GM18519 (cell line): Measurements from ENCODE around the gene GULP1.
A peak's percentile ranks its signal among the peaks of the same experiment; 100 is the strongest.
"Not testable (repeated sequence)": the region's sequence is repeated elsewhere in the genome, so short reads cannot be mapped to it uniquely, and the experiment has no call there.

Source experiments
- ATAC-seq: cut with Tn5 transposase; IDR thresholded peaks from one replicate; pipeline ENCODE4 v1.9.1; 2021; ENCODE audit warnings: mild to moderate bottlenecking, moderate library complexity; ENCODE audit not compliant: unreplicated experiment, low FRiP score

The GULP1 gene

DNA sequence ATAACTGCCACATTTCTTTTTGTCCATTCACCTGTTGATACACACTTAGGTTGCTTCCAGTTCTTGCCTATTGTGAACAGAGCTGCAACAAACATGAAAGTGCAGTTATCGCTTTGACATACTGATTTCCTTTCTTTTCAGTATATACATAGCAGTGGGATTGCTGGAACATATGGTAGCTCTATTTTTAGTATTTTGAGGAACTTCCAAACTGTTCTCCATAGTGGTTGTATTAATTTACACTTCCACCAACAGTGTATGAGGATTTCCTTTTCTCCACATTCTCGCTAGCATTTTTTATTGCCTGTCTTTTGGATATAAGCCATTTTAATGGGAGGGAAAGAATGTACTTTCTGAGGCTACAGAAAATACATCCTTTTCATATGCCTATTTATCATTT is 167.4 kb downstream of the GULP1 start:
- ATAC-seq = no peak

DNA sequence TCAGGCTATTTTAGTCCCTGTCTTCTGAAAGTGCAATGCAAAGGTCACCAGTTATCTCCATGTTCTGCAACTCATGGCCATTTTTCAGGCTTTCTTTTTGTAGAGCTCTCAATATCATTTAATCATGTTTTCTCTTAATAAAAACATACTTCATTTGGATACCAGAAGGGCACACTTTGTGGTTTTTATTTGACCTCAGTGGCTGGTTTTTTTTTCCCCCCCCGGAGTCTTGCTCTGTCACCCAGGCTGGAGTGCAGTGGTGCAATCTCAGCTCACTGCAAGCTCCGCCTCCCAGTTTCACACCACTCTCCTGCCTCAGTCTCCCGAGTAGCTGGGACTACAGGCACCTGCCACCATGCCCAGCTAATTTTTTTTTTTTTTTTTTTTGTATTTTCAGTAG is 174.4 kb downstream of the GULP1 start:
- ATAC-seq = not testable (repeated sequence)

DNA sequence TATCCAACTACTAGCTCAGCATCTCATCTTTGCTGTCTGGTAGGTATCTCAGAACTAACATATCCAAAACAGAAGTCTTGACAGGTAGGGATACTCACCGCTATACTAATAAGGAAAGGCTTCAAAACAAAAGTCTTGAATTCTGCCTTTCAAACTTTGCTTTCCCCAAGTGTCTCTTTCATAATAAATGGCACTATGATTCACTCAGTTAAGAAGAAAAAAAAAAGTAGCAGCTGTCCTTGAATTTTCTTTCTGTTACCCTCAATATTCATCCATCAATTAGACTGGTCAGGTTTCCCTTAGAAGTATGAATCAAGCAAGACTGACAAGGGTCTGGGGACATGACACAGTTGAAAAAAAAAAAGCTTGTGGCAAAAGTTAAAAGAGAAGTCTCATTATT is 175.1 kb downstream of the GULP1 start:
- ATAC-seq = no peak

DNA sequence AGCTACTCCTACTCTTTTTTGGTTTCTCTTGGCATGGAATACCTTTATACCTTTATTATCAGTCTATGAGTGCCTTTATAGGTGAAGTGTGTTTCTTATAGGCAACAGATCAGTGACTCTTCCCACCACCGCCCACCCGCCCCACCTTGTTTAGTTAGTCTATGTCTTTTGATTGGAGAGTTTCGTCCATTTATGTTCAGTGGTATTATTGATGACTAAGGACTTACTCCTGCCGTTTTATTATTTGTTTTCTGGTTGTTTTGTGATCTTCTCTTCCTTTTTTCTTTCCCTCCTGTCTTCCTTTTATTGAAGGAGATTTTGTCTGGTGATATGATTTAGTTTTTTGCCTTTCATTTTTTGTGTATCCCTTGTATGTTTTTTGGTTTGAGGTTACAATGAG is 179.5 kb downstream of the GULP1 start:
- ATAC-seq = no peak

DNA sequence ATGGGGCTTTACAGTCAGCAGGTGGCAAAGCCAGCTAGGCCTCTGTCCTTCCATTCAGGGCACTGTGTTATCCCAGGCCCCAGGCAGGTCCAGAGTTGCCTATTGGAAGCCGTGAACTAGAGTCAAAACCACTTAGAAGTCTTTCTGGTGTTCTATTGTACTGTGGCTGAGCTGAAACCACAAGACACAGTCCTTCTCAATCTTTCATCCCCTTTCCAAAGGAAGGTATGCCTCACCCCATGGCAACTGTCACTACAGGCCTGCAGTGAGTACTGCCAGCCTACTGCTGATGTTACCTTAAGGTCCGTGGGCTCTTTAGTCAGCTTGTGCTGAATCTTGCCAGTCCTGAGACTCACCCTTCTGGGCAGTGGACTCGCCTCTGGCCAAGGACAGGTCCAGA is 181.6 kb downstream of the GULP1 start:
- ATAC-seq = no peak

DNA sequence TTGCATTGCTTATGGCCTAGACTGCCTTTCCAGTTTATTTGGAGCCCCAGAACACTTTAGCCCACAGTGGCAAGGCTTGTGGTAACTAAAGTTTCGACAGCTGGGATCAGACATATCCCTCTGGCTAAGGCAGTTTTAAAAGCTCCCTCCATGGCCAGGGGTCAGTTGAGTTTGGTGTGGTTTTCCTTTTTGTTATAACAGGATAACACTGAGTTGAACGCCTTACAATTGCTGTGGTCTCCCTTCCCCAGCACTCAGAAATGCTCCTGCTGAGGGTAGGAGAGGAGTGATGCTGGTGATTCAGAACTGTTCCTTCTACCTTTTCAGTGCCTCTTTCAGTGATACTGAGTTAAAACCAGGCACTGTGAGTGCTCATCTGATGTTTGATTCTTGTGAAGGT is 182.6 kb downstream of the GULP1 start:
- ATAC-seq = no peak

DNA sequence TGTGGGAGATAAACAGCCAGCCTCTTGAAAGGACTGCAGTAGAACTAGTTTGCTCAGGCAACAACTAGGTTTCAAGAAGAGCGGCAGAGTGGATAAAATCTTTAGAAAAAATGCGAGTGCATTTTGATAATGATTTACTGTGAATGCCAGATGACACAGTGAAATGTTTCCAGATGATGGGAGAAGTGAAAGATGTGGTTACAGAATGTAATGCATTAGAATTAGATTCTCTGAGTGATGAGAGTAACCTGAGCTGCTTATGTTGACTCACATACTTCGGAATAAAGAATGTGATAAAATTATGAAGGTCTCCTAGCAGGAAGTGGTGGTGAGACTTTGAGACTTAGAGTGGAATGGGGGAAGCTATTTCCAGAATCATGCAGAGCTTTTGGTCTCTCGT is 184.3 kb downstream of the GULP1 start:
- ATAC-seq = no peak

DNA sequence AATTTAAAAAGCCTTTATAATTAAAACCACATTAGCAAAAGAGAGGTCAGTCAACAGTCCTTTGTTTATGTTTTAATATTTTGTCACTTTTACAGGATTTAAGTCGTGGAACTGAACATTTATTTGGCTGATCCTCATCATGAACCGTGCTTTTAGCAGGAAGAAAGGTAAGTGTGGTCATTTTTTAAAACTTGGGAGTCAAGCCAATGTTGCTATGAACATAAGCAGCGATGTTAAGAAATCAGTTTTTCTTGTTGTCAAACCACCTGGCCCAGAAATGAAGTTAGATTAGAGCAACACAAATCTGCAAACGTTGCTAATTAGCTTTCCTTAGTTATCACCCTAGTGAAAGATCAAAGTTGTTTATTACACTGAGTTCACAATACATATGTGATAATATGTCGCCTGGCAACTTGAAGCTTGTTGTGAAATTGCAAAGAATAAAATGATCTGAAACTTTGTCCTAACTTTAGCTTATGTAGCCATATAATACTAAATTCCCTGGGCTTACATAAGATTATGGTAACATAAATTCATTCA is 186.0 kb downstream of the GULP1 start:
- no peak for ATAC-seq

DNA sequence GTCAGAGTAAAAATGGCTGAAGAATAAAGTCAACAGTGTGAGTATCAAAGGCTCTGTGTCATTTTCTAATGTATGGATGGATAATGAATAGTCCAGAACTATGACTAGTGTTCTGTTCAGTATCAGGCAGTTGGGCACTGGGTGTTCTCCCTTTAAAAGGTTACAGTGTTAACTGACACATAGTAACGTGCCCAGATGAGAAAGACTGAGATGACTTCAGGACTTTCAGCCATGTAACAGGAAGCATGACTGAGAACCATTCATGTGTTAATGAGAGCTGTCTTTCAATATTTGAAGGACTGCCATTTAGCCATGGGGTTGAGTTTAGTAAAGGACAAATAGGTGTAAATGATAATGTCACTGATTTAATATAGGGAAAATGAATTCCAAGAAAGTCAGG is 187.1 kb downstream of the GULP1 start:
- ATAC-seq = peak; percentile 87

DNA sequence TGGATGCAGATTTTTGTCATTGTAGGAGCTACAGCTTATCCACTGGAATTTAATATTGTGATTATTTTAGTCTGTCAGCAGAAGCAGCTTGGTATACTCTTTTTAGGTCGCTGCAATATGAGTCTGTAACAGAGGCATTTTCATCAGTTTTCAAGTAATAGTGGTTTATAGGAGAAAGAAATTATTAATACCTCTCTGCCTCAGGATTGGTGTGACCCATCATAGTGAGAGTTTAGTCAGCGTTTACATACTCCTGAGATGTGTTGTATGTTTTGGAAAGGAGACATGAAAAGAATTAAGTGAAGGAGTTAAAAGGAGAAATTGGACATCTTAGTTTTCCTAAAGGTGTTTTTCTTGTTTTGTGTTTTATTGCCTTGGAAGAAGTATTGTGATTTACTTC is 189.8 kb downstream of the GULP1 start:
- no peak for ATAC-seq

DNA sequence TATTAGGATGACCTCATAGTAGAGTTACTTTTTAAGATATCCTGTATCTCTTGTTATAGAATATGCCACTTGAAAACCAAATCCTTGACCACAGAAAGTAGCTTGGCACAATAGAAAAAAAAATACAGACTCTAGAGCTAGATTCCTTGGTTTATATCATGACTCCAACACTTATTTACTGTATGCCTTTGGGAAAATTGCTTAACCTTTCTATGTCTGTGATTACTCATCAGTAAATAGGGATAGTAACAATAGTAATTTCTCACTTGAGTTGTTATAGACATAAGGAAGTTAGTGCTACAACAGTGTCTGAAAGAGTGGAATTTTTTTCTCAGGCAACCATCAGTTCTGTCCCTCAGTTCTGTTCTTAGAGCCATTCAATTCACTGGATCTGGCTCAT is 193.8 kb downstream of the GULP1 start:
- ATAC-seq = no peak

DNA sequence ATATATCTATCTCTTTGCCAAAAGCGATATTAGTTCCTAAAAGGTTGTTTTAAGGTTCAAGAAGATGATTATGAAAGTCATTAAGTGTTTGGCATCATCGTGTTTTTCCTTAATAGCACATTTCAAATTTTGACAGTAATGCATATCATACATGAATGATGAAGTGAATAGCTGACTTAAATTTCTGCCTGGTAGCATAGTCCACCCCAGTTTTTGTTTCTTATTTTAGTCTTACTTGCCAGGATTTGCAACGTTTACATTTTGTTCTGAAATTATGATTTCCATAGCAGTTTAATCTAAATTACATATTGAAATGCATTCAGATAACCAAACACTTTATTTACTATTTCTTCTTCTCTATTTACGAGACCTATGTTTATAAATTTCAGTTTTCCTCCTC is 201.1 kb downstream of the GULP1 start:
- ATAC-seq = no peak

DNA sequence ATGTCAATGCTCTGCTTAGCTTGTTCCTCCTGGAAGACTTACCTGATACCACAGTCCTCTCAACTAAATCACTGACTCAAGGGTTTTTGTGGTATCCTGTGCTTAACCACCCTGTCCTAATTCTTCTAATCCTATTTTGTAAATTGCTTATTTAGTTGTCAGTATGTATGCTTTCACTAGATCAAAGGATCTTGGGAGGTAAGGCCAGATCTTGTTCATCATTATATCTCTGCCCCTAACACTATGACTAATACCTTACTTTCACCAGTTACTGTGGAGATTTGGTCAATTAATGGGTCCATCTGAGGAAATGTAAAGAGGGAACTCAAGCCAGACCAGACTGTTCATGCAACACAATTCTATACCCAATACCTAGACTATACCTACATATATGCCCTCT is 203.2 kb downstream of the GULP1 start:
- ATAC-seq = no peak

DNA sequence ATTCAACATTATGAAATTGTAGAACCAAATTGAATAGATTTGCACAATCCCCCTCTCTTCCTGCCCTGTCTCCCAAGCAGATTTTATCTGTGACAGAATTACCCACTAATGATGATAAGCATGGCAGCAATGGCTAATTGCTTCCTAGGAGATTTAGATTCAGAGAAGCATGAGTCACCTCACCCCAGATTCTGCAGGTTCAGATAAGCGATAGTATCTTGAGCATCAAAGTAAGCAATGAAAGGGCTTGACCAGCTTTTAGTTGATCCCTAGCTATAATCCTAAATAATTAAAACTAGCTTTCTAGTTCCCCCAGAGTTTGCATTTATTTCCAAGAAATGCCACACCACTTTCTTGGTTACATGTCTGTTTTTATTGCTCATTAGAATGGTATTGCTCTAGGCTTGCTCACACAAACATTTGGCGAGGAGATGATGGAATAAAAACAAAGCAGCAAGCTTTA is 204.3 kb downstream of the GULP1 start:
- no peak for ATAC-seq

DNA sequence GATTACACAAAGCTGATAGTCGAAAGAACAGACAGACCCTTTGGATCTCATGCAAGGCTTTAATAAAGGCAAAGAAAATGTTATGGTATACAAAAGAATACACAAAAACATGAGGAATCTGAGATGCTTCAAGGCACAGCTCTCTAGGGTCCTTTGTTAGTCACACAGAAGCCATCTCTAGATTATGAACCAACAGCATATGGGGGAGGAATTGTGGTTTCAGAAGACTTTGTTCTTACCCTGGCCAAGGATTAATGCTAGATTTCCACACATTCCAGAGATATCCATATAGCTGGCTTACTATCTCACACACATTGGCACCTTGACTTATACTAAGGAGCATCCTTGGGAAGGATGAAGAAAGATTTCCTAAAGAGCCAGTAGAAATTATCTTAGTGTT is 206.1 kb downstream of the GULP1 start:
- no peak for ATAC-seq

DNA sequence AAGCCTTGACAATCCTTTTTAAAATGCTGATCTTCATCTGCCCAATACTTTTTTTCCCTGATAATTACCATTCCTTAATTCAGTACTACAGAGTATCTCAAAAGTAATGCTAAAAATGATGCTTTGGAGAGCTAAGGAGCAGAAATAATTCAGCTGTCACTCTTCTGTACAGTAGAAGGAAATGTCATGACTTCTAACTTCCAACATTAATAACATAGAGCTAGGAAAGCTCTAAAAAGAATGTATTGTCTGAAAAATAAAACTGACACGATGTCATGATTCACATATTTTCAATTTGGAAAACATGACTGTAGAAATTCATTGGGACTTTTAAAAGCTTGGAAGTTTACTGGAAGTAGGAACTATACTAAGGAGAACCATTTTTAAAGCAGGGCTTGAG is 212.3 kb downstream of the GULP1 start:
- no peak for ATAC-seq

DNA sequence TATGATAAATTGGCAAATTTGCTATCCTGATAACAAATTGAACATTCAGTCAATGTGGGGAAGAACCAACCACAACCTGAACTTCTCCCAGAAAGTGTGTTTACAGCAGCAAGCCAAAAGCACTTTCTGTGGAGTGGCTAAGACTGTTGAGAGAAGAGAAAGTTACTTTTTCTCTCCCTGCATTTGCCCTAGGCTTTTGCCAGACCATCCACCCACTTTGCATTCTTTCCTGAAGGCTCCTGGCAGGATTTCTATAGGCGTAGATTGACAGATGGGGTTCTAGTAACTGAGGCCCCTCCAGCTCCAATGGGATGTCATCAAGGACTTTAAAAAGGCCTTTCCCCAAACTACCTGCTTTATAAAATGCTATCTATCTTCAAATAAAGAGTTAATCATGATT is 215.2 kb downstream of the GULP1 start:
- ATAC-seq = no peak

DNA sequence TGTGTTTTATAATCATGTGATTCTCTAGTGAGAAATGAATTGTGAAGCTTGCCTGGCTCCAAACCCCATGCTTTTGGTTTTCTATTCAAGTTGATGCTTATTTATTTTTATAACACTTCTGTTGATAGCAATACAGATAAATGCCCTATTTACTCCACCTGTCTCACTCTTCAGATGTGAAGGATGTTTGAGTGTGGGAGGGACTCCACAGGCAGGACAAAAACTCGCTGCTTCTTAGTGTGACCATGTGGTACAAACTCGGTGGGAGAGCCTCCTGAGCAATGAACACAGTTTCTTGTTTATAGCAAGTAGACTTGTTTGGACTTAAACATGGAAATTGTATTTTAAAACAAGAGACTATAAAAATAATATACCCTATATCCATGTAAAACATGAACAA is 219.7 kb downstream of the GULP1 start:
- no peak for ATAC-seq

DNA sequence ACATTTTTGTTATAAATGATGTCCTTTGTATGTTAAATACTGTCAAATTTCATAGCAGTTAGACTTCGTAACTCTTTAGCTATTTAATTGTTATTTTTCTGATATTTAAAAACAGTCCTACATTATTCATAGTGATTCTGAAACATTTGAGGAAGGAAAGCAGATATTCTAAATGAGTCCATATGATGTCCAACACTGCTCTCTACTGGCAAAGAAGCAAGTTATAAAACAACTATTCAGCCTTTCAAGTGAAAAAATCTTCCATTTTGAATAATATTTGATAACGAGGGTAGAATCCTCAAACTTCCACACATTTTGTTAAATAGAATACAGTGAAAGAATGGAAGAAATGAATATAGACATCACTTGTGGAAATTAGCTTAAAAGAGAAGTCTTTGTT is 220.8 kb downstream of the GULP1 start:
- ATAC-seq = peak; percentile 56

DNA sequence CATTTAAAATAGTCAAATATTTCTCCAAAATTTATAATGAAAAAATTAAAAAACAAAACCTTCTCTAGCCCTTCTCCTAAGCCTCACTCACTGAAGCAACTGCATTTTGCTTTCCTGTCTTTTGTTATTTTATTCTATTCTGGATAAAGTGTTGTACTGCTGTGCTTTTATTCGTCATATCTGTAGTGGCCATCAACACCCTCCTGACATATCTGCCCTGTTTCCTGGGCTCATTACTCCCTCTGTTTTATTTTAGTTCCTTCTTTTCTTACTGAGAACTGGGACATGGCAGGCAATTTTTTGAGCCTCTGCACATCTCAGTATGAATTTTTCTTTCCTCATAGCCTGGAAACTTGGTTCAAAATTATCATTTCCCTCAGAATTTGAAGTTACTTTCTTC is 224.2 kb downstream of the GULP1 start:
- ATAC-seq = no peak

DNA sequence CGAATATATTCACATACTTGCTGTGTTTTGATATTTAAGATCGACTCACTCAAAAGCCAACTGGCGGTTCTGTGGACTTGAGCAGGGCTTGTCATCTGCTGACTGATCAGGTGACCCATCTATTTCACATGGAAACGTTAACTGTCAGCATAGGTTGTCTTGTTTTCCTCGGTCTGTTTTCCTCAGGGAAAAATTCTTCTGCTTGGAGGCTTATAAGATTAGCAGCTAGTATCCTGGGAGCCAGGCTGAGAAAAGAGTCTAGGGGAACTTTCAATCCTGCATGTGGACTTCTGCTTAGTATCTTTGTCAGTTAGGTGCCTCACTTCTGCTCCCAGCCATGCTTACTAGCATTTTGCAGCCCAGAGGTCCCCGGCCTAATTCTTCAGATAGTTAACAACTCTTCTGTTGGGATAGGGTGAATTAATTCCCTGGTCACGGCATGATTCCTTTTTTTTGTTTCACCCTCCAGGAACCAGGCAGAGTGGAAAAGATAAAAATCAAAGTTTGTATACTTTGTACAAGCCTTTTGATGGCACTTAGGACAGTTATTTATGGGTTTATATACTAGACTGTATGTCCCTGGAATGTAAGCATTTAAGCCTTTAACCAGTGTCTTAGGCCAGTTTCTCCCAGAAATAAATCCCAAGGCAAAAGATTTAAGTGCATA is 226.0 kb downstream of the GULP1 start:
- ATAC-seq = no peak

DNA sequence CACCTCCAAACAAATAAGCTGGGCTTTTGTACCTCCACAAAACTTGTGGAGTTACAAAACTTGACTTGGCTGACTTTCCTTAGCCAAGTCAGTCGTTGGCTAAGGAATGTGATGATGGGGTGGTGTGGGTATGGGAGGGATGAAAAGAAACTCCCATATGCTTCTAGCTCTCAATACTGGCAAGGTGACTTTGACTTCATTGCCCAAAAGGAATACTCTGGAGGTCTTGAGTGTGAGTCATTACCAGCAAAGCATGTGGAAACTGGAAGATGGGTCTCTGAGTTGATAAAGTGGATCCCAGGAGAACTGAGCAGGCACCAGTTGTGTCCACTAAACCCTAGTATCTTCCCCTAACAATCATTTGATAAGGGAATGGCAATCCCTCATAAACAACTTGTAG is 226.7 kb downstream of the GULP1 start:
- no peak for ATAC-seq

DNA sequence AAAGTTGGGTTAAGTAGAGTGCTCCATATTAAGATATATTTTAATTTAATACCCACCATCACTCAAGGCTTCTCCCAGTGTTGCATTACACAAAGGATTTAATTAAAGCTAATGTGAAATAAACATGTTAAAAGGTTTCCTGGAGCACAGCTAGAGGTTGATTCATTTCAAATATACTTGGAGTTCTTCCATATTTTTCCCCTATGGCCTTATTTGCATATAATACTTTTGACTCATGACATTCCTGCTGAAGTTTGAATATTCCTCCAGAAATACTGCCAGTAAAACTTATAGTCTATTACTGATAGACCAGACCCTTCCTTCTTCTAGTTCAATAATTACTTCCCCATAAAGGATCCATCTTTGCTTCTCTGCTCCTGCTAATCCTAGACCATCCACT is 227.5 kb downstream of the GULP1 start:
- ATAC-seq = no peak
